ENCODE data around the gene MBOAT2. TPM values are rescaled to one million over a fixed set of nuclear protein-coding genes. Genes with fewer than 3 reads are reported as not detected.

Gene MBOAT2
- polyA plus RNA-seq, 3 donors, result 5.1 to 9.0 (median 5.5) TPM

GRCh38 chr2:8985561-8986326, 17.7 kb downstream of the MBOAT2 start:
- H3K27ac Mint-ChIP-seq, result peak overlapping the region in 4 of 7 donors; percentile 31 to 73 (median 48)
- no peaks in the 10 kb centered on the region for H3K9me3 ChIP-seq (replicated peaks in 1 of 2; ENCODE audit: control insufficient read depth in 1 of 2, insufficient read depth in 1 of 2, low read length in 2 of 2)
- no peak overlapping the region for H3K4me2 ChIP-seq (replicated peaks; ENCODE audit: extremely low read depth, low read length, poor library complexity, severe bottlenecking)
- no peak overlapping the region for H3K27ac ChIP-seq (ENCODE audit: low read depth in 1 of 2, low read length in 2 of 2)
- WGBS (ENCODE audit: insufficient coverage), result 52% methylated on average over 4 of the region's 4 CpGs
- peaks cover 73% of the 10 kb centered on the region for H3K79me2 ChIP-seq (ENCODE audit: insufficient read depth, low read length)
- no peak for DNase-seq
- intact Hi-C loops (cut with micrococcal nuclease), result no loop called here
- no peaks in the 10 kb centered on the region for H3K9me3 Mint-ChIP-seq
- H2AFZ ChIP-seq (ENCODE audit: insufficient read depth, low read depth, low read length, poor library complexity, severe bottlenecking), result no peak overlapping the region
- no peak for TF ChIP-seq CTCF (IDR thresholded peaks at IDR 0.05)
- peaks cover 0 to 2% of the 10 kb centered on the region in 2 donors for H3K36me3 Mint-ChIP-seq
- no peaks in the 10 kb centered on the region for H3K36me3 ChIP-seq (replicated peaks in 1 of 2; ENCODE audit: control insufficient read depth in 1 of 2, insufficient read depth in 2 of 2, low read length in 2 of 2)
- H3K4me3 ChIP-seq (replicated peaks in 1 of 3; ENCODE audit: low read depth in 2 of 3, low read length in 3 of 3), result no peak overlapping the region
- H3K4me1 ChIP-seq (ENCODE audit: control insufficient read depth in 1 of 2, insufficient read depth in 2 of 2, low read length in 2 of 2), result peaks cover 35 to 40% of the 10 kb centered on the region in 2 donors
- no peaks in the 10 kb centered on the region for H4K20me1 ChIP-seq (ENCODE audit: insufficient read depth, low read length)
- H3K9ac ChIP-seq (ENCODE audit: insufficient read depth, low read length, poor library complexity, severe bottlenecking), result no peak overlapping the region
- H3K4me3 Mint-ChIP-seq, result no peak overlapping the region
- peaks cover 66% of the 10 kb centered on the region for H3K4me1 Mint-ChIP-seq
- no peaks in the 10 kb centered on the region for H3K27me3 Mint-ChIP-seq (ENCODE audit: low read depth in 3 of 3)
- H3K27me3 ChIP-seq (ENCODE audit: control insufficient read depth in 2 of 2, insufficient read depth in 2 of 2, low read length in 2 of 2), result no peaks in the 10 kb centered on the region

- Mint-ChIP-seq H3K27me3 (ENCODE audit: low read depth in 3 of 3) (no peaks in the 10 kb centered on the region), H3K27ac (peak overlapping the region in 5 of 7 donors; percentile 7 to 77 (median 62)), H3K4me3 (peak overlapping the region; percentile 27 to 46), H3K36me3 (peaks cover 2% of the 10 kb centered on the region in 2 donors), H3K9me3 (no peaks in the 10 kb centered on the region), H3K4me1 (peaks cover 63% of the 10 kb centered on the region)
- Histone ChIP-seq H3K4me3 (replicated peaks in 1 of 3; ENCODE audit: low read depth in 2 of 3, low read length in 3 of 3) (peak overlapping the region in 1 of 3 experiments; percentile 43), H3K27ac (ENCODE audit: low read depth in 1 of 2, low read length in 2 of 2) (peak overlapping the region; percentile 37 to 39), H3K36me3 (replicated peaks in 1 of 2; ENCODE audit: control insufficient read depth in 1 of 2, insufficient read depth in 2 of 2, low read length in 2 of 2) (no peaks in the 10 kb centered on the region), H3K4me1 (ENCODE audit: control insufficient read depth in 1 of 2, insufficient read depth in 2 of 2, low read length in 2 of 2) (peaks cover 35 to 40% of the 10 kb centered on the region in 2 donors), H3K27me3 (ENCODE audit: control insufficient read depth in 2 of 2, insufficient read depth in 2 of 2, low read length in 2 of 2) (no peaks in the 10 kb centered on the region), H4K20me1 (ENCODE audit: insufficient read depth, low read length) (no peaks in the 10 kb centered on the region), H3K9me3 (replicated peaks in 1 of 2; ENCODE audit: control insufficient read depth in 1 of 2, insufficient read depth in 1 of 2, low read length in 2 of 2) (no peaks in the 10 kb centered on the region), H2AFZ (ENCODE audit: insufficient read depth, low read depth, low read length, poor library complexity, severe bottlenecking) (no peak overlapping the region), H3K79me2 (ENCODE audit: insufficient read depth, low read length) (peaks cover 76% of the 10 kb centered on the region), H3K9ac (ENCODE audit: insufficient read depth, low read length, poor library complexity, severe bottlenecking) (peak overlapping the region; percentile 11), H3K4me2 (replicated peaks; ENCODE audit: extremely low read depth, low read length, poor library complexity, severe bottlenecking) (peak overlapping the region; percentile 53)
- TF ChIP-seq CTCF (IDR thresholded peaks at IDR 0.05), result no peak
- WGBS (ENCODE audit: insufficient coverage), result no CpG with 5 or more reads among the region's 4 CpGs
- intact Hi-C loops (cut with micrococcal nuclease), result no loop called here
- no peak for DNase-seq
Measured at GRCh38 chr2:8984855-8985254, 18.6 kb downstream of the MBOAT2 start.

Data from CD14-positive monocyte (primary cell).